Measurements from ENCODE around the gene TUBGCP2.

TUBGCP2 gene

GRCh38 chr10:133307776-133308420 is 774 bp downstream of the TUBGCP2 start:
- Mint-ChIP-seq H3K4me1 (ENCODE audit: low read depth) (peaks cover 20% of the 10 kb centered on the region), H3K27me3 (ENCODE audit: low read depth) (no peaks in the 10 kb centered on the region), H3K36me3 (ENCODE audit: low read depth) (peaks cover 12% of the 10 kb centered on the region), H3K27ac (peak overlapping the region; percentile 99), H3K4me3 (peak overlapping the region; percentile 97), H3K9me3 (no peaks in the 10 kb centered on the region)

- Mint-ChIP-seq H3K36me3 (ENCODE audit: low read depth) (peaks cover 14% of the 10 kb centered on the region), H3K9me3 (no peaks in the 10 kb centered on the region), H3K4me1 (ENCODE audit: low read depth) (peaks cover 20% of the 10 kb centered on the region), H3K27ac (peak overlapping the region; percentile 55), H3K4me3 (peak overlapping the region; percentile 37), H3K27me3 (ENCODE audit: low read depth) (no peaks in the 10 kb centered on the region)
Observed at GRCh38 chr10:133306941-133307379, 1.7 kb downstream of the TUBGCP2 start.

- no peak overlapping the region for H3K4me3 Mint-ChIP-seq
- no peak overlapping the region for H3K27ac Mint-ChIP-seq
- H3K27me3 Mint-ChIP-seq (ENCODE audit: low read depth), result no peaks in the 10 kb centered on the region
- peaks cover 13% of the 10 kb centered on the region for H3K36me3 Mint-ChIP-seq (ENCODE audit: low read depth)
- H3K4me1 Mint-ChIP-seq (ENCODE audit: low read depth), result peaks cover 20% of the 10 kb centered on the region
- no peaks in the 10 kb centered on the region for H3K9me3 Mint-ChIP-seq
Observed at GRCh38 chr10:133306097-133306476, 2.6 kb downstream of the TUBGCP2 start.

GRCh38 chr10:133303206-133303605 is 5.5 kb downstream of the TUBGCP2 start:
- Mint-ChIP-seq H3K36me3 (ENCODE audit: low read depth) (peaks cover 27% of the 10 kb centered on the region), H3K27me3 (ENCODE audit: low read depth) (no peaks in the 10 kb centered on the region), H3K4me1 (ENCODE audit: low read depth) (peaks cover 17% of the 10 kb centered on the region), H3K9me3 (no peaks in the 10 kb centered on the region), H3K4me3 (no peak overlapping the region), H3K27ac (no peak overlapping the region)

GRCh38 chr10:133302230-133302629 is 6.4 kb downstream of the TUBGCP2 start:
- Mint-ChIP-seq H3K27ac (no peak overlapping the region), H3K36me3 (ENCODE audit: low read depth) (peaks cover 32% of the 10 kb centered on the region), H3K27me3 (ENCODE audit: low read depth) (no peaks in the 10 kb centered on the region), H3K4me1 (ENCODE audit: low read depth) (peaks cover 8% of the 10 kb centered on the region), H3K4me3 (no peak overlapping the region), H3K9me3 (no peaks in the 10 kb centered on the region)

- Mint-ChIP-seq H3K27me3 (ENCODE audit: low read depth) (no peaks in the 10 kb centered on the region), H3K27ac (no peak overlapping the region), H3K4me1 (ENCODE audit: low read depth) (peaks cover 4% of the 10 kb centered on the region), H3K36me3 (ENCODE audit: low read depth) (peaks cover 38% of the 10 kb centered on the region), H3K4me3 (no peak overlapping the region), H3K9me3 (no peaks in the 10 kb centered on the region)
Observed at GRCh38 chr10:133299738-133300137, 8.9 kb downstream of the TUBGCP2 start.

GRCh38 chr10:133299224-133299623 is 9.4 kb downstream of the TUBGCP2 start:
- no peak overlapping the region for H3K27ac Mint-ChIP-seq
- no peaks in the 10 kb centered on the region for H3K27me3 Mint-ChIP-seq (ENCODE audit: low read depth)
- H3K36me3 Mint-ChIP-seq (ENCODE audit: low read depth), result peaks cover 42% of the 10 kb centered on the region
- no peaks in the 10 kb centered on the region for H3K9me3 Mint-ChIP-seq
- H3K4me1 Mint-ChIP-seq (ENCODE audit: low read depth), result peaks cover 1% of the 10 kb centered on the region
- no peak overlapping the region for H3K4me3 Mint-ChIP-seq

- H3K9me3 Mint-ChIP-seq, result no peaks in the 10 kb centered on the region
- H3K27ac Mint-ChIP-seq, result no peak overlapping the region
Observed at GRCh38 chr10:133298466-133298865, 10.2 kb downstream of the TUBGCP2 start.

GRCh38 chr10:133297504-133297903 is 11.2 kb downstream of the TUBGCP2 start:
- Mint-ChIP-seq H3K36me3 (ENCODE audit: low read depth) (peaks cover 38% of the 10 kb centered on the region), H3K27me3 (ENCODE audit: low read depth) (no peaks in the 10 kb centered on the region), H3K4me1 (ENCODE audit: low read depth) (no peaks in the 10 kb centered on the region), H3K4me3 (no peak overlapping the region), H3K27ac (no peak overlapping the region), H3K9me3 (no peaks in the 10 kb centered on the region)

More at GRCh38 chr10:133298466-133298865, 10.2 kb downstream of the TUBGCP2 start:
- Mint-ChIP-seq H3K4me3 (no peak overlapping the region), H3K27me3 (ENCODE audit: low read depth) (no peaks in the 10 kb centered on the region), H3K36me3 (ENCODE audit: low read depth) (peaks cover 41% of the 10 kb centered on the region), H3K4me1 (ENCODE audit: low read depth) (no peaks in the 10 kb centered on the region)

GRCh38 chr10:133295426-133296320 is 13.0 kb downstream of the TUBGCP2 start:
- H3K9me3 Mint-ChIP-seq, result no peaks in the 10 kb centered on the region
- no peaks in the 10 kb centered on the region for H3K27me3 Mint-ChIP-seq (ENCODE audit: low read depth)
- H3K4me3 Mint-ChIP-seq, result no peak overlapping the region
- peaks cover 35% of the 10 kb centered on the region for H3K36me3 Mint-ChIP-seq (ENCODE audit: low read depth)
- no peaks in the 10 kb centered on the region for H3K4me1 Mint-ChIP-seq (ENCODE audit: low read depth)
- H3K27ac Mint-ChIP-seq, result no peak overlapping the region

GRCh38 chr10:133294189-133294588 is 14.5 kb downstream of the TUBGCP2 start:
- H3K4me1 Mint-ChIP-seq (ENCODE audit: low read depth), result no peaks in the 10 kb centered on the region
- no peak overlapping the region for H3K27ac Mint-ChIP-seq
- H3K4me3 Mint-ChIP-seq, result no peak overlapping the region
- H3K27me3 Mint-ChIP-seq (ENCODE audit: low read depth), result no peaks in the 10 kb centered on the region
- H3K9me3 Mint-ChIP-seq, result no peaks in the 10 kb centered on the region
- peaks cover 32% of the 10 kb centered on the region for H3K36me3 Mint-ChIP-seq (ENCODE audit: low read depth)

GRCh38 chr10:133293810-133294119 is 14.9 kb downstream of the TUBGCP2 start:
- Mint-ChIP-seq H3K4me3 (no peak overlapping the region), H3K27me3 (ENCODE audit: low read depth) (no peaks in the 10 kb centered on the region), H3K9me3 (no peaks in the 10 kb centered on the region), H3K27ac (no peak overlapping the region), H3K36me3 (ENCODE audit: low read depth) (peaks cover 33% of the 10 kb centered on the region), H3K4me1 (ENCODE audit: low read depth) (no peaks in the 10 kb centered on the region)

GRCh38 chr10:133292919-133293809 is 15.5 kb downstream of the TUBGCP2 start:
- H3K27me3 Mint-ChIP-seq (ENCODE audit: low read depth), result no peaks in the 10 kb centered on the region
- H3K9me3 Mint-ChIP-seq, result no peaks in the 10 kb centered on the region
- peaks cover 31% of the 10 kb centered on the region for H3K36me3 Mint-ChIP-seq (ENCODE audit: low read depth)
- H3K27ac Mint-ChIP-seq, result no peak overlapping the region
- no peaks in the 10 kb centered on the region for H3K4me1 Mint-ChIP-seq (ENCODE audit: low read depth)
- no peak overlapping the region for H3K4me3 Mint-ChIP-seq

GRCh38 chr10:133289761-133290160 is 18.9 kb downstream of the TUBGCP2 start:
- H3K27me3 Mint-ChIP-seq (ENCODE audit: low read depth), result no peaks in the 10 kb centered on the region
- H3K9me3 Mint-ChIP-seq, result no peaks in the 10 kb centered on the region
- H3K4me3 Mint-ChIP-seq, result no peak overlapping the region
- peaks cover 39% of the 10 kb centered on the region for H3K36me3 Mint-ChIP-seq (ENCODE audit: low read depth)
- H3K27ac Mint-ChIP-seq, result no peak overlapping the region
- H3K4me1 Mint-ChIP-seq (ENCODE audit: low read depth), result peaks cover 5% of the 10 kb centered on the region

Measured in T-helper 1 cell treated with Interleukin-12 subunit alpha and Interleukin-12 subunit beta and Interleukin-4 antibody, amounts not matched to agents 30 μg/mL and 1 μg/mL, for 36 hours (primary cell).